Endothelial cell (in vitro differentiated cells): ENCODE data around the gene PER3. TPM values are rescaled to one million over a fixed set of nuclear protein-coding genes. Genes with fewer than 3 reads are reported as not detected.
"Not testable (repeated sequence)": the region's sequence is repeated elsewhere in the genome, so short reads cannot be mapped to it uniquely, and the experiment has no call there.

Experiments
- DNase-seq: peaks from one replicate; pipeline ENCODE4 v3.0.0; 2021; ENCODE audit warnings: low spot score
- H3K27ac Mint-ChIP-seq: one replicate; pipeline ENCODE4 v1.8.0; 2021; ENCODE audit warnings: mixed read lengths, inconsistent platforms; ENCODE audit not compliant: unreplicated experiment
- H3K27me3 Mint-ChIP-seq: one replicate; pipeline ENCODE4 v1.8.0; 2021; ENCODE audit warnings: mild to moderate bottlenecking, moderate library complexity, mixed read lengths, inconsistent platforms; ENCODE audit not compliant: unreplicated experiment
- H3K36me3 Mint-ChIP-seq: one replicate; pipeline ENCODE4 v1.8.0; 2021; ENCODE audit warnings: mild to moderate bottlenecking, low read depth, mixed read lengths, inconsistent platforms; ENCODE audit not compliant: unreplicated experiment
- H3K4me1 Mint-ChIP-seq: one replicate; pipeline ENCODE4 v1.8.0; 2021; ENCODE audit warnings: mild to moderate bottlenecking, mixed read lengths, inconsistent platforms; ENCODE audit not compliant: unreplicated experiment
- H3K4me3 Mint-ChIP-seq: one replicate; pipeline ENCODE4 v1.8.0; 2021; ENCODE audit warnings: mild to moderate bottlenecking, mixed read lengths, inconsistent platforms; ENCODE audit not compliant: unreplicated experiment
- H3K9me3 Mint-ChIP-seq: one replicate; pipeline ENCODE4 v1.8.0; 2021; ENCODE audit warnings: mixed read lengths, inconsistent platforms; ENCODE audit not compliant: unreplicated experiment
- CTCF ChIP-seq: fragments of 200-600 bp; sonication (generic); IDR thresholded peaks from one replicate; pipeline ENCODE4 v1.5.0; 2021; ENCODE audit warnings: antibody characterized with exemption; ENCODE audit not compliant: unreplicated experiment
- total RNA-seq: library from RNA; stranded (reverse); fragmentation: NEBNext Ultra II Directional; extraction: Animal tissue kit (Norgen Biotek cat#: 25700); gene quantifications from one replicate; pipeline ENCODE4 v1.2.1, GENCODE V29; 2021; ENCODE audit not compliant: unreplicated experiment

PER3 gene
- total RNA-seq, 1 donor from 2014 or later: 2.8 TPM

GRCh38 chr1:7789828-7790227, 5.7 kb downstream of the PER3 start:
- Mint-ChIP-seq H3K27ac (no peak overlapping the region), H3K36me3 (peaks cover 36% of the 10 kb centered on the region), H3K9me3 (peaks cover 7% of the 10 kb centered on the region), H3K4me3 (no peak overlapping the region), H3K4me1 (no peaks in the 10 kb centered on the region), H3K27me3 (peaks cover 2% of the 10 kb centered on the region)
- no peak for TF ChIP-seq CTCF
- no peak for DNase-seq

- peaks cover 29% of the 10 kb centered on the region for H3K36me3 Mint-ChIP-seq
- not testable (repeated sequence) for H3K27ac Mint-ChIP-seq, H3K4me1 Mint-ChIP-seq, H3K9me3 Mint-ChIP-seq, H3K27me3 Mint-ChIP-seq, DNase-seq, H3K4me3 Mint-ChIP-seq
These were observed 6.9 kb downstream of the PER3 start for GRCh38 chr1:7791027-7791426.

GRCh38 chr1:7795406-7795805, 11.3 kb downstream of the PER3 start:
- peaks cover 1% of the 10 kb centered on the region for H3K27me3 Mint-ChIP-seq
- peaks cover 7% of the 10 kb centered on the region for H3K9me3 Mint-ChIP-seq
- no peak for DNase-seq
- TF ChIP-seq CTCF: no peak
- H3K36me3 Mint-ChIP-seq: peaks cover 16% of the 10 kb centered on the region
- no peaks in the 10 kb centered on the region for H3K4me1 Mint-ChIP-seq
- H3K27ac Mint-ChIP-seq: no peak overlapping the region
- H3K4me3 Mint-ChIP-seq: no peak overlapping the region

GRCh38 chr1:7805460-7805859, 21.4 kb downstream of the PER3 start:
- Mint-ChIP-seq H3K9me3 (no peaks in the 10 kb centered on the region), H3K27ac (no peak overlapping the region), H3K27me3 (no peaks in the 10 kb centered on the region), H3K36me3 (no peaks in the 10 kb centered on the region), H3K4me3 (no peak overlapping the region), H3K4me1 (no peaks in the 10 kb centered on the region)
- TF ChIP-seq CTCF: no peak
- DNase-seq: no peak

GRCh38 chr1:7808253-7808844, 24.3 kb downstream of the PER3 start:
- H3K4me1 Mint-ChIP-seq: no peaks in the 10 kb centered on the region
- H3K9me3 Mint-ChIP-seq: peaks cover 6% of the 10 kb centered on the region
- H3K27ac Mint-ChIP-seq: no peak overlapping the region
- peaks cover 5% of the 10 kb centered on the region for H3K36me3 Mint-ChIP-seq
- no peak for DNase-seq
- peak; percentile 72 for TF ChIP-seq CTCF
- H3K4me3 Mint-ChIP-seq: no peak overlapping the region
- H3K27me3 Mint-ChIP-seq: no peaks in the 10 kb centered on the region

- no peak overlapping the region for H3K4me3 Mint-ChIP-seq
- no peaks in the 10 kb centered on the region for H3K4me1 Mint-ChIP-seq
- no peak overlapping the region for H3K27ac Mint-ChIP-seq
- DNase-seq: no peak
- TF ChIP-seq CTCF: no peak
- no peaks in the 10 kb centered on the region for H3K27me3 Mint-ChIP-seq
- peaks cover 15% of the 10 kb centered on the region for H3K9me3 Mint-ChIP-seq
- H3K36me3 Mint-ChIP-seq: peaks cover 15% of the 10 kb centered on the region
These were observed 25.7 kb downstream of the PER3 start for GRCh38 chr1:7809742-7810141.
